NCI-H460 (cell line): Measurements from ENCODE around the gene HAGHL. TPM values are rescaled to one million over a fixed set of nuclear protein-coding genes. Genes with fewer than 3 reads are reported as not detected.

Experiments used
- DNase-seq: peaks from one replicate; pipeline ENCODE4 v3.0.0-alpha.2; 2016; ENCODE audit warnings: low read depth; ENCODE audit errors: extremely low read depth
- total RNA-seq: library from RNA; depleted of rRNA; stranded (reverse); fragments of >200 nt; shearing (Covaris generic); gene quantifications from 2 replicates; pipeline ENCODE4 v1.2.3, GENCODE V29; 2014

The HAGHL gene
- total RNA-seq, 1 experiment from 2014 or later, result 9.3 TPM

DNA sequence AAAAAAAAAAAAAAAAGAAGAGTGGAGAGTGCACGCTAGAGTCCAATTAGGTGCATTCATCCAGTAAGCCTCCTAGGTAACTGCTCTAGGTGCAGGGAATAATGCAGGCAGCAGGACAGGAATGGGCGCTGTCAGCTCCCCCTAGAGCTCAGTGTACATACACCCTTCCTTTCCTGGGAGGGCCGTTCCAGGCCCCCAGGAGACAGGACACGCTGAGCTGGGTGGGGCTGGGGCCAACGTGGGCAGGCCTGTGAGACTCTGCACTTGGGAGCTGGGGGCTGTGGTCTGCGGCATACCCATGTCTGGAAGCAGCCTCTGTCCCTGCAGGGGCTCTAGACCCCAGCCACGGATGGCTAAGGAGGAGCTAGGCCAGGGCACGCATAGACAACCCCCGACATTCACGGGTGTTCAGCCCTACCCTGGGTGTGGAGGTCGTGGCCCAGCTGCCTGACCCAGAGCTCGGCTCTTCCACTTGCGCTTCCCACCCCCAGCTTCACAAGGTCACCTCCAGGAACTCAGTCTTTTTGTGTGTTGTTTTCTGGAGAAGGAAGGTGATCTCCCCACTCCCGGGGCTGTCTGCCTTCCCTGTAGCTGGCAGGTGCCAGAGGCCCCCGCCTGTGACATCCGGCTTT is 7.0 kb upstream of the HAGHL start:
- DNase-seq, result no peak

DNA sequence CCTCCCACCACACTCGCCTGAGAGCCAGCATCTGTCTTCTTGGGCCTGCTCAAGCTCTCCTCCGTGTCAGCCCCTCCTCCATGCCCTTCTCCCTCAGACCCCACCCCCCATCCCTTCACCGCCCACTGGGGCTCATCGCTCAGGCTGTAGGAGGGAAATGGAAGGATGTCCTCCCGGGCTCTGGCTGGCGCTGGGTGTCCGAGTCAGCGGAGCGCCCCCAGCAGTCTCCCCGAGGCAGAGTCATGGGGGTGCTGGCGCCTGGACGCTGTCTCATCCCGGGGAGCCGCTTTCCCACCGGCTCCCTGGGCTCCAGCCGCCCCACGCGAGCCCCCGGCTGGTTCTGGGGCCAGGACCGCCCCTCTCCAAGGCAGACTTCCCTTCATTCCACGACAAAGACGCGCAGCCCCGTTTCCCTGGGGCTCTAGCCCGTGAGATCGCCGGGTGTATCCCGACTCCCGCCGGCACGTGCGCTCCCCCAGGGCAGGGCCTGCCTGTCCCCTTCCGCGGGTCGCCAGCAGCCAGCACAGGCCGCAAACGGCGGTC is 6.4 kb upstream of the HAGHL start:
- DNase-seq, result peak; percentile 49

DNA sequence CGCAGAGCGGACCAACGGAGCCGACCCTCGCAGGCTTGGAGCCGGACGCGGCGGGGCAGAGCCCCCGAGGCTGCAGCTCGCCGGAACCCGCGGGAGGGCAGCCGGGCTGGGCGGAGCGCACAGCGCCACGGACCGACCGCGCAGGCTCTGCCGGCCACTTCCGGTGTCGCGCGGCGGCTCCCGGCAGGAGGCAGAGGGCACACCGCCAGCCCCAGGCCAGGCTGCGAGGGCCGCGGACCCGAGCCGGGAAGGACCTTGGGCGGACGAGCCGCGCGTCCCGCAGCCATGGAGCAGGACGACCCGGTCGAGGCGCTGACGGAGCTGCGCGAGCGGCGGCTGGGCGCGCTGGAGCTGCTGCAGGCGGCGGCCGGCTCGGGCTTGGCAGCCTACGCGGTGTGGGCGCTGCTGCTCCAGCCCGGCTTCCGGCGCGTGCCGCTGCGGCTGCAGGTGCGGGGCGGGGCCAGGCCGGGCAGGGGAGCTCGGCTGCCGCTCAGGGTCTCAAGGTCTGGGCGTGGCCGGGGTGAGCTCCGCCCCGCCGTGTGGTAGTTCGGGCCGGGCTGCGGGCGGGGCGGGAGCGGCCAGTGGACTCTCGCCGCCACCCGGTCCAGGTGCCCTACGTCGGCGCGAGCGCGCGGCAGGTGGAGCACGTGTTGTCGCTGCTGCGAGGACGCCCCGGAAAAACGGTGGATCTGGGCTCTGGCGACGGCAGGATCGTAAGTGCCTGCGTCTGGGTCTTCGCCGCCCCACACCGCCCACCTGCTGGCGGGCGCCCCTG is 5.7 kb upstream of the HAGHL start, which contains the start of gene ANTKMT:
TSS of gene ANTKMT (plus strand) at position 157 of the 775 bp plus-strand sequence. CDS start at position 286, 129 bp downstream.
- DNase-seq, result peak; percentile 80

DNA sequence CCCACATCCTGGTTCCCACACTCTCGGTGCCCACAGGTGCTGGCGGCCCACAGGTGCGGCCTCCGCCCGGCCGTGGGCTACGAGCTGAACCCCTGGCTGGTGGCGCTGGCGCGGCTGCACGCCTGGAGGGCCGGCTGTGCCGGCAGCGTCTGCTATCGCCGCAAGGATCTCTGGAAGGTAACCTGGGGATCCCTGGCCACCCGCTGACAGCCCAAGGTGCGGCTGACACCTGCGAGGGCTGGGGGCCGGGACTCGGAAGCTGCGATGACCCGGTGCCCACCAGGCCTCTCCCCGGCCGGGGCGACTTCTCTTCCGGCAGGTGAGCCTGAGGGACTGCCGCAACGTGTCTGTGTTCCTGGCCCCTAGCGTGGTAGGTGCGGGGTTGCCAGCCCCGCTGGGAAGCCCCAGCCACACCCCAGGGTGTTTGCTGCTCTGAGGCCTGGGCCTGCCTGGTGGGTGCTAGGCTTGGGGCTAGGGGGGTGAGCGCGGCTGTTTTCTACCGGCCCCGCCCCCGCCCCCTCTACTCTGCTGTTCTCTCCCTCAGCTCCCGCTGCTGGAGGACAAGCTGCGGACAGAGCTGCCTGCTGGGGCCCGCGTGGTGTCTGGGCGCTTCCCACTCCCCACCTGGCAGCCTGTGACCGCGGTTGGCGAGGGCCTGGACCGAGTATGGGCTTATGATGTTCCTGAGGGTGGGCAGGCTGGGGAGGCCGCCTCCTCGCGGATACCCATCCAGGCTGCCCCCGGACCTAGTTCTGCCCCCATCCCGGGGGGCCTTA is 5.0 kb upstream of the HAGHL start:
- no peak for DNase-seq

DNA sequence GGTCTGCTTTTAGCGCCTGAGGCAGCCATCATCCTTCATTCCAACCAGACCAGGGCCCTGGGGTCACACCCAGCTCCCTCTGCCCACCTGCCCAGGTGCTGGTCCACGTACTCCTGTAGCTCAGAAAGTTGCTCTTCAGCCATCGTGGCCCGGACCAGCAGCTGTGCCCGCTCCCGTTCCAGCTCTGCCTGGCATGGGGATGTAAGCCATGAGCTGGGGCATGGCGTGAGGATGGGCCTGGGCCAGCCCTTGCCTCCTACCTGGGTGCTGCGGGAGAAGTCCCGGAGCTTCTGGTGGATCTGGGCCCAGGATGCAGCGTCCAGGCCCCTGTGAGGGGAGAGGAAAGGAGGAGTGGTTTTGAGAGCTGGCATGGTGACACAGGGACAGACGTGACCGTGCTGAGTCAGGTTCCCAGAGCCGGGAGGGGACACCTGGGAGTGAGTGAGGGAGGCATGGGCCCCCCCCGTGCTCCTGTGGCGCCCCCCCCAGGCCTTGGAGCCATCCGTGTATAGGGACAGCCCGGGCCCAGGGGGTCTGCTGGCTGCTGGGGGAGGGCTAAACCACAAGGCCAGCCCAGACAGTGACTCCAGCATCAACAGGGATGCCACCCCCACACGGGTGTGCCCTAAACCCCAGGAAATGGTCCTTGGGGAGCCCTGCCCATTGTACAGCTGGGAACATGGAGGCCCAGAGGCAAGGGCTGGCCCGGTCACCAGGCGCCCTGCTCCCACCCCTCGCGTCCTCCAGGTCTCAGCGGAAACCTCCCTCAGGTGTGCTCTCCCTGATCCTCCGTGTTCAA is 3.9 kb upstream of the HAGHL start:
- DNase-seq, result no peak

DNA sequence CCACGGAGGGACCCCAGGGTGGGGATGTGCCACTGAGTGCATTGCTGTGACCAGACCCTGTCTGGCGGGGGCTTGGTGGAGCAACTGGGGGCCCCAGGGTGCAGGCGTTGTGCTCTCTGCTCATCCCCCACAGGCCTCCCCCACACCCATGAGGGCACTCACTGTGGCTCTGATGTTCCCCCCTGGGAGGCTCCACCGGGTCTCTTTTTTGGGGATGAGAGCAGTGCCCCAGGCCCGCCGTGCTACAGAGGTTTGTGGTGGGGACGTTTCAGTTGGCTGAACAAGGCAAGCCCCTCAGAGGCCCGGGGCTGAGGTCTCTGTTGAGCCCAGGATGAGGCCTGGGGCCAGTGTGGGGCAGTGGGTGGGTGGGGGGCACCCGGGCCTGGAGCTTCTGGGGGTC is 3.2 kb upstream of the HAGHL start:
- DNase-seq, result no peak

DNA sequence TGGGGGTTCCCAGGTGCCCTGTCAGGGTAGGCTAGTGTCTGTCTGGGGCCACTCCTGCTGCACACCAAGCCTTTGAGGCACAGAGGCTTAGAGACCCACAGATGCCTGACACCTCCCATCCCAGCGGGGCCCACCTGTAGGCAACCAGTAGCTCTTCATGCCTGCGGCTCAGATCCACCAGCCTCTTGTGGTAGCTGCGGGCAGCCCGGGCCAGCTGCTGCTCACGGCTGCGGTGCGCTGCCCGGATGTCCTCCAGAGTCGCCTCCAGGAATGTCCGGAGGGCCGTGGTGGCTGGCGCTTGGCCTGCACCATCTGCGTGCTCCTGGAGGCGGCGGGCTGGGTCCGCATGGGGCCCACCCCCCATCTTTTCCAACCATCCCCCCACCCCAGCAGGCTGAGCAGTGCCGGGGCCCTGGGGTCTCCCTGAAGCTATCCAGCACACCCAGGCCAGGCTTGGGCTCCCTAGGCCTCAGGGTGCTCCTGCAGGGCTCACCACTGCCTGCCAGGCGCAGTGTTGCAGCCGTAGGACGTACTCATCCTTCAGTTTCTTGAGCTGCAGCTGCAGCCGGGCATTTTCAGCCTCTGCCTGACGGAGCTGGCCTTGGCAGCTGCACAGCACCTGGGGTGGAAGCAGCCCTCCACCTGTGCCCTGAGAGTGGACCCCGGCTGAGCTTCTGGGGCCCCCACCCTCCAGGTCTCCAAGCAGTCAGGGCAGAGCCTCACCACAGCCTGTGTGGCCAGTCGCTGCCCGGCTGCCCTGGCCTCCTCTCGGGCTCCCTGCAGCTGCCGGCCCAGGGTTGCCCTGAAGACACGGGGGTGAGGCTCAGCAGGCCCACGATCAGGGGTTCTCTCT is 2.5 kb upstream of the HAGHL start:
- DNase-seq, result no peak

DNA sequence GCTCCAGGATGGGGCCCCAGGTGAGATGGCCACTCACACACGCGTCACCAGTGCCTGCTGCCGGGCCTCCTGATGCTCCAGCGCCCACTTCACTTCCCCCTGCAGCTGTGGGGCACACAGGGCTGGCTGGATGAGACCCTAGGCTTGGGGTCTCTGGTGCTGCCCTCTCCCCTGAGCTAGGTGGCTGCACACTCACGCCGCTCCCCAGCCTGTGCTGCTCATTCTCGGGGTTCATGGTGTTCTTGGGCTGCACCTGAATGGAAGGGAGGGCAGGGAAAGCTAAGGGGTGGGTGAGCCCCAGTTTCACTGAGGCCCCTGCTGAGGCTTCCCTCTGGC is 1.9 kb upstream of the HAGHL start:
- DNase-seq, result no peak

DNA sequence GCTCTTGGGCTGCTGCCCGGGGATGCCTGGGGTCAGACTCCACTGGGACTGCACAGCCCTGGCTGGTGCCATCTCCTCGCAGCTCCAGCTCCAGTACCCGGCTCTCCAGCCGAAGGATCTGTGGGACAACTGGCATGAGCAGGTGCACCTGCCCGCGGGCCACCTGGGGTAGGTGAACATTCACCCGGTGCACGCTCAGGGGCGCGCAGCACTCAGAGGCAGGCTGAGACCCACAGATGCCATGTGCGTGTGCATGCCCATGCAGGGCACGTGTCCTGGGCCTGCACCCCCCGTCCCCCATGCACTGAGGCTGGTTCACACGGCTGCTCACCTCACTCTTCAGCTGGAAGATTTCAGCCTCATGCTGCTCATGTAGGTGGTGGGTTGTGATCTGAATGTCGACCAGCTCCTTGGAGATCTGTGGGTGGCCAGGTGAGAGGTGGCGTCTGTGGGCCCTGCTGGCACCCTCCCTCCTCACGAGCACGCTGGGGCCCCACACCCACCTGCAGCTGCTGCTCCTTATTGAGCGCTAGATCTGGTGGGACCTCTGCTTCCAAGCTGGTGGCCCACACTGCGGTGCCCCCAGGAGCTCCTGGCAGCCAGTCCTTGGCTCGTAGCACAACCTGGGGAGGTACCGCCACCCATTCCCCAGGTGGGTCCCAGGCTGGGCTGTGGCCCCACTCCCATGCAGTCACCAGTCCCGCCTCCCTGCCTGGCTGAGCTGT is 1.3 kb upstream of the HAGHL start:
- no peak for DNase-seq

DNA sequence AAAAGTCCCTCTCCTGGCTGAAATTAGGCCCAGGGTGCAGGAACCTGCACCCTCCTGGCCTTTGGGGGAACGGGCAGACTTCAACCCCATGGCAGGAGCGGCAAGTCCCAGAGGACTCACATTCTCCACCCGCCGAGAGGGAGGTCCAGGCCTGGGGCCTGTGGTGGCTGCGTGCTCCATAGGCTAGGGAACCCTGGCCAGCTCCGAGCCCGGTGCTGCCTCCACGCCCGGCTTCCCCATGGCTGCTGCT is 793 bp upstream of the HAGHL start:
- no peak for DNase-seq

DNA sequence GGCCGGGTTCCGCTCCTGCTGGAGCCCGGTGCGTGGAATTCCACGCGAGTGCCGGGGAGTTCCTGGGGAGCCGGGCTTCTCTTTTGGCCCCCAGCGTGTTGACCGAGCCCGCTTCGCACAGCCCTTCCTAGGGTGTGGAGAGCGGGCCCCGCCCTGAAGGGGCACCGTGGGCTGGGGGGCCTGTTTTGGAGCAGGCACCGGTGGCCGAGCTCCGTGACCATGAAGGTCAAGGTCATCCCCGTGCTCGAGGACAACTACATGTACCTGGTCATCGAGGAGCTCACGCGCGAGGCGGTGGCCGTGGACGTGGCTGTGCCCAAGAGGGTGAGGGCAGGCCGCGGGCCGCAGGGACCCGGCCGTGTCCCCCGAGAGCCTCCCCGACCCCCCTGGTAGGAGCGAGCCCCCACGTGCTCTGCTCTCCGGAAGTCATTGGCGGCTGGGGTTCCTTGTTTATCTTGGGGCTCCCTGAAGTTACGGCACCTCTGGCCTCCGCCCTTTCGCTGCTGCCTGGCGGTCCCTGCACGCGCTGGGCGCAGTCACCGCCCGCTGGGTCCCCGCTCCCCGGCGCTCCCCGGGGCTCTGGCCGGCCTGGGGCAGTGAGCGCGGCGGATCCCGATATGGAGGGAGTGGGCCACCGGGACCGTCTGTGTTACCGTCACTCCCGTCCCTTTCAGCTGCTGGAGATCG is 528 bp downstream of the HAGHL start:
- no peak for DNase-seq

DNA sequence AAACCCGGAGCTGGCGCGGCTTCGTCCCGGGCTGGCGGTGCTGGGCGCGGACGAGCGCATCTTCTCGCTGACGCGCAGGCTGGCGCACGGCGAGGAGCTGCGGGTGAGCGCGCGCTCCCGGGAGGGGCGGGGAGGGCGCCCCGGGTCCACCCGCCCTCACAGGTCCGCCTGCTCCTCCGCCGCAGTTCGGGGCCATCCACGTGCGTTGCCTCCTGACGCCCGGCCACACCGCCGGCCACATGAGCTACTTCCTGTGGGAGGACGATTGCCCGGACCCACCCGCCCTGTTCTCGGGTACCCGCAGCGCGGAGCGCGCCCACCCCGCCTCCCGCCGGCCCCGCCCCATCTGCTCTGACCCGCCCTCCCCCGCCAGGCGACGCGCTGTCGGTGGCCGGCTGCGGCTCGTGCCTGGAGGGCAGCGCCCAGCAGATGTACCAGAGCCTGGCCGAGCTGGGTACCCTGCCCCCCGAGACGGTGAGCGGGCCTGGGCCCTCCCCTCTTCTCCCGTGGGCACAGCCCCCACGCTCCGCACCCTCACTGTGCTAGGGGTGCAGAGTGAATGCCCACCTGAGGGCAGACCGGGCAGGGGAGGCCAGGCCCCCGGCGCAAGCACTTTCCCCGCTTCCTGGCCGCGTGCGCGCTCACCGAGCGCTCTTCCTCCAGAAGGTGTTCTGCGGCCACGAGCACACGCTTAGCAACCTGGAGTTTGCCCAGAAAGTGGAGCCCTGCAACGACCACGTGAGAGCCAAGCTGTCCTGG is 1.4 kb downstream of the HAGHL start:
- DNase-seq, result peak; percentile 82

DNA sequence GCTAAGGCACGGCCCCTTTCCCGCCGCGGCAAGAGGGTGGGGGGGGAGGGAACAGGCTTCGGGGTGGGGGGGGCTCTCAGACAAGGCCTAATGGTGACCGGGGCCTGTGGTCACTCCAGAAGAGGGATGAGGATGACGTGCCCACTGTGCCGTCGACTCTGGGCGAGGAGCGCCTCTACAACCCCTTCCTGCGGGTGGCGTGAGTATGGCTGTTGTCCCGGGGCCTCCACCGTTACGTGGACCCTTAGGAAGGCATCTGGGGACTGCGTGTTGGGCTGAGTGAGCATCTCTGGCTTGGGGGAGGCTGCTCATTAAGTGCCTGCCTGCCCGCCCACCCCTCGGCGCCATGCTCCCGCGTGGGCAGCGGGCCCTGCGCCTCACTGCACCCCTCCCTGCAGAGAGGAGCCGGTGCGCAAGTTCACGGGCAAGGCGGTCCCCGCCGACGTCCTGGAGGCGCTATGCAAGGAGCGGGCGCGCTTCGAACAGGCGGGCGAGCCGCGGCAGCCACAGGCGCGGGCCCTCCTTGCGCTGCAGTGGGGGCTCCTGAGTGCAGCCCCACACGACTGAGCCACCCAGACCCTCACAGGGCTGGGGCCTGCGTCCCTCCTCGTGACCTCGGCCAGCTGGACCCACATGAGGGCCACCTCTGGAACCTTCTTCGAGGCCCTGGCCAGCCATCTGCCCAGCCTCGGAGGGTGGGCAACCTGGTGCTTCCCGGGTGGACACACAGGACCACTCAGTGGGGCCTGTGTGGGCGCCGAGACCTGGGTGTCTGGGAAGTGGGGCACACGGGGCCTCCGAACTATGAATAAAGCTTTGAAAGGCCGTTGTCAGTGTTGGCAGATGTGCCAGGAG is 2.2 kb downstream of the HAGHL start:
- DNase-seq, result no peak

DNA sequence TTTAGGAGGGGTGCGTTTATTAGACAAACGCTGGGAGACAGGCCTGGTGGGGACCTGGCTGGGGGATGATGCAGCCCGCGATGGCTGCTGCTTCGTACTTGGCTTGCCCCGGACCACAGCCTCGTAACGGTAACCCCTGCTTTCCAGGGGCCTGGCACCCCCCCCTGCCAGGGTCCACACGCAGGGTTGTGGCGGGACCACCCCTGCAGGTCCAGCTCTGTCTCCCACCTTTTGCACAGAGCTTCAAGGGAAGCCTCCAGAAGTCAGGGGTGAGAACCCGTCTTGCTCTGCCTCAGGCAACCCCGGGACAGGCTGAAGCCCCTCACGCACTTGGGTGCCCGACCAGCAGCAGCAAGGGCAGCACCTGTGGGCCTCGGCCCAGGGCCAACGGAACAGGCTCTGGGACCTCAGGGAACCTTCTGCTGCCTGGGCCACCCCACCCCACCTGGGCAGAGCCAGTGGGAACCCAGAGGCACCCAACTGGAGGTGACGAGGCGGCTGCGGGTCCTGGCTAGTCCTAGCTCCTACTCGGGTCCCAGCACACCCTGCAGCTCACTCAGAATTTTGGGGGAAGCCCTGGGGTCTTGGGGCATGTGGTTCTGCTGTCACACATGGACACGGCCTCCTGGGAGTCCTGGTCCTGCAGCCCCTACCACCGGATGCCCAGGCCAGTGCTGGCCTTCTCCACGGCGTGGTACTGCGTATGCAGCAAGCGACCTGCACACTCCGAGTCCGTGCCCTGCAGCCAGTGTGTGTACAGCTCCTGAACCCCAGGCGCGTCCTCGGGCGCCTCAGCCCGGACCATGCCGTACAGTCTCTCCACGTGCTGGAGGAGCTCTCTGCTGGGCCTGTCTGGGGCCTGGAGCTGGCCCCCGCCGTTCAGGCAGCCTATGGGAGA is 3.1 kb downstream of the HAGHL start:
- no peak for DNase-seq

DNA sequence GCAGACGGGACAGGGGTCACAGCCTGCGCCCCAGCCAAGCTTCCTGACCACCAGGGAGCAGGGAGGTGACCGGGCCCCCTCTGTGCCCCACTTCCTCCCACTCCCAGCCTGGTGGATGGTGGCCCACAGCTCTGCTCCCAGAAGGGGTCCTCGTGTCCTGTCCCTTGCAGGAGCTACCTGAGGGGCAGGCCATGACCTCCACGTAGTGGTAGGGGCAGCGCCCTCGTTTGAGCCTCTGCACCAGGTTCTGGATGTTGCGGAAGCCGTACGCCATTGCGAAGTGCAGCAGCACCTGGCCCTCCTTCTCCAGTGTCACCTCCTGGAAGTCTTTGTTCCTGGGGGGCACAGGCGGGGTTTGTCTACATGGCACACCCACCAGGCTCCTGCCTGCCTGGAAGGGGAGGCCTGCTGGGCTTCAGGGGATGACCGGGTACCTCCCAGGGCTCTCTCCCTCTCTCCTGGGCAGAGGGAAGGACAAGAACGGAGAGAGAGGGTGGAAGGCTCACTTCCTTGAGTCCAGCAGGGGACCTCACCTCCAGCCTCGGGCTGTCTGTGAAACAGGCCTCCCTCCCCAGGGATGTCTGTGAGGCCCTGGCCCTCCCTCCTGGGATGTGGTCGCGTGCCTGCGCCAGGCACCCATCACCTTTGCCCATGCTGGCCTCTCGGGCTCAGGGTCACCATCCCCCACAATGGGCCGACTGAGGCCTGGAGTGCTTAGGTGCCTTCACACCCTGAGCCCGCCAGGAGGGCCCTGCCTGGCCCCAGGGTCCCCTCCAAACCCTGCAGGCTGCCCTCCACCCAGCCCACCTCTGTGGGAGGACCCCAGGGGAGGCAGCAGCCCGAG is 4.0 kb downstream of the HAGHL start:
- no peak for DNase-seq
